Left hindlimb (tissue), 1 donor: Measurements from ENCODE around the gene DMRTA2.
"Not testable (repeated sequence)": the region's sequence is repeated elsewhere in the genome, so short reads cannot be mapped to it uniquely, and the experiment has no call there.

Source experiments
- DNase-seq: peaks from one replicate; pipeline ENCODE4 v3.0.0-alpha.2; 2018

DMRTA2 gene

GRCh38 chr1:50423670-50424000 lies 392 bp upstream of the DMRTA2 start:
- DNase-seq = no peak

GRCh38 chr1:50422675-50422945 lies 633 bp downstream of the DMRTA2 start:
- DNase-seq = no peak

- DNase-seq = no peak
Measured at GRCh38 chr1:50421768-50422674, 1.2 kb downstream of the DMRTA2 start.

GRCh38 chr1:50421366-50421748 lies 1.9 kb downstream of the DMRTA2 start:
- DNase-seq = no peak

GRCh38 chr1:50420689-50421365 lies 2.4 kb downstream of the DMRTA2 start:
- DNase-seq = no peak

- no peak for DNase-seq
Measured at GRCh38 chr1:50419907-50420677, 3.2 kb downstream of the DMRTA2 start.

GRCh38 chr1:50419192-50419906 lies 3.9 kb downstream of the DMRTA2 start:
- no peak for DNase-seq

- DNase-seq = no peak
Measured at GRCh38 chr1:50418600-50419109, 4.6 kb downstream of the DMRTA2 start.

- DNase-seq = no peak
Measured at GRCh38 chr1:50417946-50418599, 5.2 kb downstream of the DMRTA2 start.

GRCh38 chr1:50417507-50417906 lies 5.7 kb downstream of the DMRTA2 start:
- no peak for DNase-seq

GRCh38 chr1:50416553-50417453 lies 6.4 kb downstream of the DMRTA2 start:
- DNase-seq = no peak

- no peak for DNase-seq
Measured at GRCh38 chr1:50416150-50416527, 7.1 kb downstream of the DMRTA2 start.

- DNase-seq = no peak
Measured at GRCh38 chr1:50415235-50416149, 7.8 kb downstream of the DMRTA2 start.

- no peak for DNase-seq
Measured at GRCh38 chr1:50414853-50415234, 8.4 kb downstream of the DMRTA2 start.

- DNase-seq = no peak
Measured at GRCh38 chr1:50412813-50413476, 10.3 kb downstream of the DMRTA2 start.

GRCh38 chr1:50405814-50406213 lies 17.4 kb downstream of the DMRTA2 start:
- no peak for DNase-seq

GRCh38 chr1:50393522-50394120 lies 29.6 kb downstream of the DMRTA2 start:
- DNase-seq = no peak

GRCh38 chr1:50381551-50381950 lies 41.7 kb downstream of the DMRTA2 start:
- not testable (repeated sequence) for DNase-seq

- DNase-seq = no peak
Measured at GRCh38 chr1:50378770-50379169, 44.5 kb downstream of the DMRTA2 start.
